Hepatocyte (in vitro differentiated cells): ENCODE data around the gene FRAS1. TPM values are rescaled to one million over a fixed set of nuclear protein-coding genes. Genes with fewer than 3 reads are reported as not detected.

Experiments
- DNase-seq: peaks from one replicate; pipeline ENCODE4 v3.0.0-alpha.2; 2016; ENCODE audit warnings: low spot score
- H2AFZ ChIP-seq: fragments of 200-600 bp; sonication (generic); 2 replicates; pipeline ENCODE4 v1.6.0; 2016; ENCODE audit warnings: antibody characterized with exemption, mild to moderate bottlenecking
- H3K27ac ChIP-seq: fragments of 200-600 bp; sonication (generic); 2 replicates; pipeline ENCODE4 v1.5.1; 2016; ENCODE audit warnings: mild to moderate bottlenecking
- H3K27me3 ChIP-seq: fragments of 200-600 bp; sonication (generic); 2 replicates; pipeline ENCODE4 v1.6.1; 2016
- H3K36me3 ChIP-seq: fragments of 200-600 bp; sonication (generic); replicated peaks from 2 replicates; pipeline ENCODE4 v1.5.1; 2016; ENCODE audit warnings: low read depth; ENCODE audit not compliant: insufficient read depth
- H3K4me1 ChIP-seq: fragments of 200-600 bp; sonication (generic); 2 replicates; pipeline ENCODE4 v1.5.1; 2016; ENCODE audit warnings: mild to moderate bottlenecking, moderate library complexity; ENCODE audit not compliant: insufficient read depth
- H3K4me2 ChIP-seq: fragments of 200-600 bp; sonication (generic); 2 replicates; pipeline ENCODE4 v1.6.0; 2016
- H3K4me3 ChIP-seq: fragments of 200-600 bp; sonication (generic); 2 replicates; pipeline ENCODE4 v1.5.1; 2016; ENCODE audit warnings: mild to moderate bottlenecking
- H3K79me2 ChIP-seq: fragments of 200-600 bp; sonication (generic); 2 replicates; pipeline ENCODE4 v1.6.0; 2017; ENCODE audit warnings: mild to moderate bottlenecking
- H3K9me2 ChIP-seq: fragments of 200-600 bp; sonication (generic); replicated peaks from 2 replicates; pipeline ENCODE4 v1.6.0; 2017; ENCODE audit warnings: mild to moderate bottlenecking; ENCODE audit not compliant: insufficient read depth
- H3K9me3 ChIP-seq: fragments of 200-600 bp; sonication (generic); 2 replicates; pipeline ENCODE4 v1.5.1; 2016; ENCODE audit warnings: low read depth, mild to moderate bottlenecking
- H4K20me1 ChIP-seq: fragments of 200-600 bp; sonication (generic); 2 replicates; pipeline ENCODE4 v1.6.0; 2016; ENCODE audit warnings: mild to moderate bottlenecking; ENCODE audit not compliant: insufficient read depth, poor library complexity, severe bottlenecking
- EZH2 ChIP-seq: fragments of 200-600 bp; sonication (generic); IDR thresholded peaks from 2 replicates; pipeline ENCODE4 v1.6.1; 2016; ENCODE audit warnings: antibody characterized with exemption, mild to moderate bottlenecking, borderline replicate concordance
- EZH2phosphoT487 ChIP-seq: fragments of 200-600 bp; sonication (generic); IDR thresholded peaks from one replicate; pipeline ENCODE4 v1.6.1; 2018; ENCODE audit warnings: antibody characterized with exemption, mild to moderate bottlenecking, low read depth, moderate library complexity; ENCODE audit not compliant: unreplicated experiment, severe bottlenecking
- WGBS: methylation state at CpG from one replicate; pipeline ENCODE4 v1.1.6; 2016; ENCODE audit warnings: low lambda C conversion rate; ENCODE audit errors: missing lambda C conversion rate; 5-methylcytosine and 5-hydroxymethylcytosine counted together
- polyA plus RNA-seq: library from polyadenylated mRNA; unstranded; fragments of >200 nt; fragmentation: Nextera tagmentation; extraction: Ambion mirVana; gene quantifications from 2 replicates; pipeline ENCODE4 v1.2.1, GENCODE V29; 2016
- total RNA-seq: library from RNA; depleted of rRNA; stranded (reverse); fragments of >200 nt; gene quantifications from 2 replicates; pipeline ENCODE4 v1.2.3, GENCODE V29; 2014
- TF ChIP-seq, protein P1 (sequence below): fragments of 200-600 bp; sonication (generic); IDR thresholded peaks from 2 replicates; pipeline ENCODE4 v1.5.1; 2016; ENCODE audit warnings: antibody characterized with exemption, mild to moderate bottlenecking; ENCODE audit not compliant: poor library complexity

The FRAS1 gene
- total and polyA plus RNA-seq, 2 experiments from 2014 or later: 9.3 to 38.5 TPM

DNA sequence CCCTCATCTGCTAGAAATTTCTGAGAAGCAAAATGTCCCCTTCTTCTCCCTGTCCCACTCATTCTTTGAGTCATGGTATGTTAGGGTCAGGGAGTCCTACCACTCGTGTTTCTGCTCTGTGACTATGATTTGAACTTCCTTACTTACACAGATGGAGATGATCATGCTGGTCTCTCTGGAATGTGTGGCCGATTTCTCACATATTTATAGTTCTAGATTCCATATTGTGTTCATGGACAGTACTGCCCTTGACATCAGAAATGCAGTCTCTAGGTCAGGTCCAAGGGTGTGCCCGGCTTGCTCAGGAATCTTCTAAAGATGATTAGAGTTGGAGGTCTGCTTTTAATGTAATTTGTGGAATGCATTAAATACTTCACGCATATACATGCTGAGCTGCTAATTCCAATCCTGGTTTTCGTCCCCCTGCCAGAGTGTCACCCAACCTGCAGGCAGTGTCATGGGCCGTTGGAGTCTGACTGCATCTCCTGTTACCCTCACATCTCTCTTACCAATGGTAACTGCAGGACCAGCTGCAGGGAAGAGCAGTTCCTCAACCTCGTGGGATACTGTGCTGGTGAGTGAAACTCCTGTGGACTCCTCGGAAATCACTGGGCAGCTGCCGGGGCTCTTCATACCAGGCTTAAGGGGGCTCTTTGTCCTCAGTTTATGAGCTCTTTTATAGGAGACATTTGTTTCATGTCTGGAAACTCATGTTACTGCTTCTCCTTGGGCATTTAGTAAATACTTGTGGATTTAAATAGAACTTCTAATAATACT, 280.3 kb downstream of the FRAS1 start:
- H3K79me2 ChIP-seq: no peaks in the 10 kb centered on the region
- H3K27me3 ChIP-seq: no peaks in the 10 kb centered on the region
- H4K20me1 ChIP-seq: no peaks in the 10 kb centered on the region
- H3K4me1 ChIP-seq: peaks cover 18% of the 10 kb centered on the region
- TF ChIP-seq EZH2 (no peak), EZH2phosphoT487 (no peak)
- TF ChIP-seq, protein P1, sequence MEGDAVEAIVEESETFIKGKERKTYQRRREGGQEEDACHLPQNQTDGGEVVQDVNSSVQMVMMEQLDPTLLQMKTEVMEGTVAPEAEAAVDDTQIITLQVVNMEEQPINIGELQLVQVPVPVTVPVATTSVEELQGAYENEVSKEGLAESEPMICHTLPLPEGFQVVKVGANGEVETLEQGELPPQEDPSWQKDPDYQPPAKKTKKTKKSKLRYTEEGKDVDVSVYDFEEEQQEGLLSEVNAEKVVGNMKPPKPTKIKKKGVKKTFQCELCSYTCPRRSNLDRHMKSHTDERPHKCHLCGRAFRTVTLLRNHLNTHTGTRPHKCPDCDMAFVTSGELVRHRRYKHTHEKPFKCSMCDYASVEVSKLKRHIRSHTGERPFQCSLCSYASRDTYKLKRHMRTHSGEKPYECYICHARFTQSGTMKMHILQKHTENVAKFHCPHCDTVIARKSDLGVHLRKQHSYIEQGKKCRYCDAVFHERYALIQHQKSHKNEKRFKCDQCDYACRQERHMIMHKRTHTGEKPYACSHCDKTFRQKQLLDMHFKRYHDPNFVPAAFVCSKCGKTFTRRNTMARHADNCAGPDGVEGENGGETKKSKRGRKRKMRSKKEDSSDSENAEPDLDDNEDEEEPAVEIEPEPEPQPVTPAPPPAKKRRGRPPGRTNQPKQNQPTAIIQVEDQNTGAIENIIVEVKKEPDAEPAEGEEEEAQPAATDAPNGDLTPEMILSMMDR: no peak
- H3K27ac ChIP-seq: no peak overlapping the region
- no peaks in the 10 kb centered on the region for H3K9me3 ChIP-seq
- no peak for DNase-seq
- whole genome bisulfite sequencing: 54% methylated on average over 9 of the region's 9 CpGs
- no peak overlapping the region for H3K4me3 ChIP-seq
- no peak overlapping the region for H3K4me2 ChIP-seq
- H2AFZ ChIP-seq: no peak overlapping the region
- no peaks in the 10 kb centered on the region for H3K36me3 ChIP-seq
- no peaks in the 10 kb centered on the region for H3K9me2 ChIP-seq

DNA sequence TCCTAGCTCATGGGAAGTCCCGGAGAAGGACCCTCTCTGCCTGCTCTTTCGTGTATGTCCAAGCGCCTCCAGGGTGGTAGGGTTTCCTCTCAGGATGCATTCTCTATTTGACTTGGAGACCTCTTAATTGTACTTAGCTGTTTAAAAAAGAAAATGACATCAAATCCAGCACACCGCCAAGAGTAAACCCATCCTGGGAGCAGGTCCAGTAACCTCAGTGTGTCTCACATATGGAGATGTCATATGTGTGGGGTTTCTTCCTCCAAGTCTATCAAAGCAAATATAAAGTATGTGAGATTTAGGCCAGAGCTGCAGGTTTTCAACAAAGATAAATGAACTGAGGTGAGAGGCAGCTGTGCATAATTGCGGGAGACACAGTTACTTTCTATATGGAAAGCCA, 285.0 kb downstream of the FRAS1 start:
- TF ChIP-seq EZH2 (no peak), EZH2phosphoT487 (no peak)
- TF ChIP-seq, protein P1: no peak
- no peaks in the 10 kb centered on the region for H3K27me3 ChIP-seq
- no peaks in the 10 kb centered on the region for H3K9me2 ChIP-seq
- no peak overlapping the region for H3K4me3 ChIP-seq
- no peak overlapping the region for H3K4me2 ChIP-seq
- no peaks in the 10 kb centered on the region for H3K36me3 ChIP-seq
- WGBS: 82% methylated on average over 5 of the region's 5 CpGs
- H2AFZ ChIP-seq: no peak overlapping the region
- H3K4me1 ChIP-seq: peaks cover 3% of the 10 kb centered on the region
- H3K79me2 ChIP-seq: no peaks in the 10 kb centered on the region
- no peaks in the 10 kb centered on the region for H4K20me1 ChIP-seq
- no peaks in the 10 kb centered on the region for H3K9me3 ChIP-seq
- H3K27ac ChIP-seq: no peak overlapping the region
- no peak for DNase-seq

DNA sequence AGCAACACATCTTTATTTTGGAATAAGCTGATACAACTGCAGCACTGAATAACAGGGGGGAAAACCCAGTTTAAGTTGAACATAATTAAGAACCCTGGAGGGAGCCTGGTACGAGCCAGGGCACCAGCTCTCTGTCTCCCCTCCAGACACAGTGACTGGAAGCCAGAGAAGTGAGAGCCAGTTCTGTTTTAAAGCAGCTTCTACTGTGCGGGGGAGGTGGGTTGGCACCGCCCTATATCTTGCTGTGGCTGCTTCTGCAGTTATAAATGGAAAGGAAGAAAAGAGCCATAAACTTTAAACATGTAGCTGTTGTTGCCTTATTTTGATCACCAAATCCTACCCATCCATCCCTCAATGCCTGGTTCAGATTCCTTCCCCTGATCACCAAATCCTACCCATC, 286.6 kb downstream of the FRAS1 start:
- H3K9me3 ChIP-seq: no peaks in the 10 kb centered on the region
- no peak for DNase-seq
- TF ChIP-seq EZH2 (no peak), EZH2phosphoT487 (no peak)
- TF ChIP-seq, protein P1: no peak
- H3K79me2 ChIP-seq: no peaks in the 10 kb centered on the region
- no peaks in the 10 kb centered on the region for H3K36me3 ChIP-seq
- H3K27ac ChIP-seq: no peak overlapping the region
- WGBS: 77% methylated on average over 3 of the region's 3 CpGs
- H3K4me2 ChIP-seq: no peak overlapping the region
- no peaks in the 10 kb centered on the region for H3K9me2 ChIP-seq
- no peak overlapping the region for H3K4me3 ChIP-seq
- H2AFZ ChIP-seq: no peak overlapping the region
- H3K4me1 ChIP-seq: no peaks in the 10 kb centered on the region
- H3K27me3 ChIP-seq: no peaks in the 10 kb centered on the region
- no peaks in the 10 kb centered on the region for H4K20me1 ChIP-seq
